ENCODE results near the gene PSORS1C2. TPM values are rescaled to one million over a fixed set of nuclear protein-coding genes. Genes with fewer than 3 reads are reported as not detected.
"Not testable (repeated sequence)": the region's sequence is repeated elsewhere in the genome, so short reads cannot be mapped to it uniquely, and the experiment has no call there.

PSORS1C2 gene
- total RNA-seq, 1 experiment from 2014 or later = not detected

DNA sequence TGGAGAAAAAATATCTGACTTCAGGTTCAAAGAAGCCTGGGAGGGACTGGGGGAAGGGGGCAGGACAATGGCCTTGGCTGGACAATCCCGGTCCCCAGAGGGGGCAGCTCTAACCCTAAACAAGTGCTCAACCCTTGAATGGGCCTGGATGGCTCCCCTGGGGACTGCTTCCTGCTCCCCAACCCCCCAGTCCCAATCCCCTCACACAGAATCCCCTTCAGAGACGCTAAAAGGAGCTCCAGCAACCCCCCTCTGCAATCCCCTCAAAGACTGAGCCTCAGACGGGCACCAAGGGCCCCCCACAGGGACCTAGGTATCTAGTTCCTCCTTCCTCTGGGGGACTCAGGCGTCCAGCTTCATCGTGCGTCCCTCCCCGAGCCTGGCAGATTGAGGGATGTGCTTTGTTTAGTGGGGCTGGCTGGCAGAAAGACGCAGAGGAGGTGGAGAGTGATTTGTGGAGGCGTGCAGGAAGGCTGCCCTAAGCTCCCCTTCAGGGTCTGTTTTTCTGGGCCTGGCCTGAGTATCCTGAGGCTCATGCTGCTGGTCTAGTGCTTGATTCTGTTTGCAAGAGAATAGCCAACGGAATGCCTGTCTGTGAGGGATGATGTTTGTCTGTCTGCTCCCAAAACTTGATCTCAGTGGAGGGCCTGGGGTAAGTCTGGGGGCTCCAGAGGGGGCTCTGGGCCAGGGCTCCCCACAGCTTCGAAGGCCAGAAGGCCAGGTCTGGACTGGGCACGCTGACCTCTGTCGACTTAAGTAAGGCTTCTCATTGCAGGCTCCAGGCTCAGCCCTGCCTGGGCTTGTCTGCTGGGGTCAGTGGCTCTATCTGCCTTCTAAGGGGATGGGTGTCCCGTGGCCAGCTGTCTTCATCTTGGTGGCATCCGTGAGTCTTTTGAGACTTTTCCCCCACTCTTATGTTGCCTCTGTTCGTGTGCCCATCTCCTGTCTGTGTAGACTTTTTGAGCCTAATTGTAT is 33.4 kb upstream of the PSORS1C2 start:
- Mint-ChIP-seq H3K4me1 (ENCODE audit: insufficient read depth, unreplicated experiment) (peaks cover 14% of the 10 kb centered on the region), H3K27ac (ENCODE audit: low read depth, unreplicated experiment) (no peak overlapping the region), H3K36me3 (ENCODE audit: insufficient read depth, unreplicated experiment) (peaks cover 5% of the 10 kb centered on the region), H3K4me3 (ENCODE audit: unreplicated experiment) (no peak overlapping the region), H3K27me3 (ENCODE audit: insufficient read depth, unreplicated experiment) (no peaks in the 10 kb centered on the region), H3K9me3 (ENCODE audit: unreplicated experiment) (no peaks in the 10 kb centered on the region)
- DNase-seq (ENCODE audit: unreplicated experiment) = no peak
- CTCF ChIA-PET = interaction anchor here (0.6 to 1.2 kb wide), 2 partner anchors 44 to 270 kb away, joined by 3 to 4 read pairs; no protein-coding TSS in a partner anchor
- POLR2A ChIA-PET = interaction anchor here (0.5 to 1.3 kb wide), 2 partner anchors 14 to 264 kb away, joined by 3 read pairs; partner anchors contain the start of gene TCF19
- intact Hi-C loops (cut with micrococcal nuclease) = no loop called here
- no TSS peak for BruUV-seq (replicated peaks)
- TF ChIP-seq, protein P1, sequence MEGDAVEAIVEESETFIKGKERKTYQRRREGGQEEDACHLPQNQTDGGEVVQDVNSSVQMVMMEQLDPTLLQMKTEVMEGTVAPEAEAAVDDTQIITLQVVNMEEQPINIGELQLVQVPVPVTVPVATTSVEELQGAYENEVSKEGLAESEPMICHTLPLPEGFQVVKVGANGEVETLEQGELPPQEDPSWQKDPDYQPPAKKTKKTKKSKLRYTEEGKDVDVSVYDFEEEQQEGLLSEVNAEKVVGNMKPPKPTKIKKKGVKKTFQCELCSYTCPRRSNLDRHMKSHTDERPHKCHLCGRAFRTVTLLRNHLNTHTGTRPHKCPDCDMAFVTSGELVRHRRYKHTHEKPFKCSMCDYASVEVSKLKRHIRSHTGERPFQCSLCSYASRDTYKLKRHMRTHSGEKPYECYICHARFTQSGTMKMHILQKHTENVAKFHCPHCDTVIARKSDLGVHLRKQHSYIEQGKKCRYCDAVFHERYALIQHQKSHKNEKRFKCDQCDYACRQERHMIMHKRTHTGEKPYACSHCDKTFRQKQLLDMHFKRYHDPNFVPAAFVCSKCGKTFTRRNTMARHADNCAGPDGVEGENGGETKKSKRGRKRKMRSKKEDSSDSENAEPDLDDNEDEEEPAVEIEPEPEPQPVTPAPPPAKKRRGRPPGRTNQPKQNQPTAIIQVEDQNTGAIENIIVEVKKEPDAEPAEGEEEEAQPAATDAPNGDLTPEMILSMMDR (IDR thresholded peaks at IDR 0.05; ENCODE audit: unreplicated experiment) = no peak

DNA sequence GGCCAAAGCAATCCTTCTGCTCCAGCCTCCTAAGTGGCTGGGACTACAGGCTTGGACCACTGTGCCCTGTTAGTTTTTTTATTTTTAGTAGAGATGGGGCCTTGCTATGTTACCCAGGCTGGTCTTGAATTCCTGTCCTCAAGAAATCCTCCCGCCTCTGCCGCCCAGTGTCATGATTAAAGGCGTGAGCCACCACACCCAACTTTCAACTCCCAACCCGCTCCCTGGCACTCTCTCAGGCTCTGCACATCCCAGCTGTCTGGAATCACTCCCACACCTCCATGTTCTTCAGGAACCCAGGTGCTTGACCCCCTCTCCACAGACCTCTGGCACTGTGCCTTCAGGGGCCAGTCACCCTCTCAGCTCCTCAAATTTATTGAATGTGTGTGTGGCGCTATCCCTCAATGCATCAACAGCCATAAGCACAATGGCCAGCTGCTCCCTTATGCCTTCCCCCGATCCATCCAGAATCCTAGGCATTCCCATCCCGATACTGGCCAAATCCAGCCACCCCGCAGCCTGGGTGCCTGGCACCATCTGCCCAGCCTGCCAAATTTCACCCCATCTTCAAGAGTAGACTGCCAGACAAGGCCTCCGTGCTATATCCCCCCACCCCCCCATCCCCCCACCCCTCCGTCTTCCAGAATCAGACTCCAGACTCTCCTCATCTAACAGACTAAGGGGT is 32.3 kb upstream of the PSORS1C2 start:
- peaks cover 12% of the 10 kb centered on the region for H3K4me1 Mint-ChIP-seq (ENCODE audit: insufficient read depth, unreplicated experiment)
- TF ChIP-seq, protein P1 (IDR thresholded peaks at IDR 0.05; ENCODE audit: unreplicated experiment) = no peak
- no TSS peak for BruUV-seq (replicated peaks)
- H3K27ac Mint-ChIP-seq (ENCODE audit: low read depth, unreplicated experiment) = no peak overlapping the region
- no peak overlapping the region for H3K4me3 Mint-ChIP-seq (ENCODE audit: unreplicated experiment)
- intact Hi-C loops (cut with micrococcal nuclease) = no loop called here
- DNase-seq (ENCODE audit: unreplicated experiment) = no peak
- H3K36me3 Mint-ChIP-seq (ENCODE audit: insufficient read depth, unreplicated experiment) = peaks cover 5% of the 10 kb centered on the region
- ChIA-PET CTCF (interaction anchor here (1.2 kb wide), 1 partner anchor 43 kb away, joined by 4 read pairs; no protein-coding TSS in a partner anchor), POLR2A (no interaction called here)
- no peaks in the 10 kb centered on the region for H3K27me3 Mint-ChIP-seq (ENCODE audit: insufficient read depth, unreplicated experiment)
- H3K9me3 Mint-ChIP-seq (ENCODE audit: unreplicated experiment) = no peaks in the 10 kb centered on the region

DNA sequence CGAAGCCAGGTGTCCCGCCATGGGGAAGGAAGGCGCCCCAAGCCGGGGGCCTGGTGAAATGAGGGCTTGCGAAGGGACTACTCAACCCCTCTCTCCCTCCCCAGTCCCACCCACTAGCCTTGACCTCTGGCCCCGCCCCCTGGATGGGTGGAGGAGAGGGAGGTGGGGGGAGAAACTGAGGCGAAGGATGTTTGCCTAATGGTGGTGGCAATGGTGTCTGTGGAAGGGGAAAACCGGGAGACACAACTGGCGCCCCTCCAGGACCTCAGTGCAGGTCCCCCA is 31.7 kb upstream of the PSORS1C2 start, which contains the start of gene POU5F1:
Gene POU5F1, minus strand, starts transcription at position 83 of the 282 bp plus-strand sequence. Its CDS starts 62 bp downstream, at position 21.
- no peaks in the 10 kb centered on the region for H3K27me3 Mint-ChIP-seq (ENCODE audit: insufficient read depth, unreplicated experiment)
- POLR2A ChIA-PET = no interaction called here
- H3K4me3 Mint-ChIP-seq (ENCODE audit: unreplicated experiment) = no peak within 1 kb of the TSS
- TF ChIP-seq, protein P1 (IDR thresholded peaks at IDR 0.05; ENCODE audit: unreplicated experiment) = no peak
- intact Hi-C loops (cut with micrococcal nuclease) = no loop called here
- peaks cover 5% of the 10 kb centered on the region for H3K36me3 Mint-ChIP-seq (ENCODE audit: insufficient read depth, unreplicated experiment)
- BruUV-seq (replicated peaks) = no TSS peak
- no peak for DNase-seq (ENCODE audit: unreplicated experiment)
- peaks cover 6% of the 10 kb centered on the region for H3K4me1 Mint-ChIP-seq (ENCODE audit: insufficient read depth, unreplicated experiment)
- H3K27ac Mint-ChIP-seq (ENCODE audit: low read depth, unreplicated experiment) = no peak within 1 kb of the TSS
- CTCF ChIA-PET = no interaction called here
- H3K9me3 Mint-ChIP-seq (ENCODE audit: unreplicated experiment) = no peaks in the 10 kb centered on the region

DNA sequence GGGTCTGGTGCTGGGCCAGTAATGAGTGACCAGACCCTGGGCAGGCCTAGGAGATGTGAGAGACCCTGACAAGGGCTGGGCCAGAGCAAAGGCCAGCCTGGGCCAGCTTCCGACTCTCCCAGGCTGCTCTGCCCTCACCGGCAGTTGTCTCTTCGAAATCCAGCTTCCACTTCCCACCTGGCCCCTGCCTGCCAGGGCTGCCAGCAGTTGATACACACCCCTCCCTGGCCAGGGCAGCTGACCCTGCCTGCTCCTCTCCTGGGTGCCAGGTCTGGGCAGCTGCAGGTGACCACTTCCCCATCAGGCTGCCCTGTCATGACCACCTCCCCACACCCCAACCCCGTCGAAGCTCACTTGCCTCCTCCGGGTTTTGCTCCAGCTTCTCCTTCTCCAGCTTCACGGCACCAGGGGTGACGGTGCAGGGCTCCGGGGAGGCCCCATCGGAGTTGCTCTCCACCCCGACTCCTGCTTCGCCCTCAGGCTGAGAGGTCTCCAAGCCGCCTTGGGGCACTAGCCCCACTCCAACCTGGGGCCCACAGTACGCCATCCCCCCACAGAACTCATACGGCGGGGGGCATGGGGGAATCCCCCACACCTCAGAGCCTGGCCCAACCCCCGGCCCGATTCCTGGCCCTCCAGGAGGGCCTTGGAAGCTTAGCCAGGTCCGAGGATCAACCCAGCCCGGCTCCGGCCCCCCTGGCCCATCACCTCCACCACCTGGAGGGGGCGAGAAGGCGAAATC is 31.2 kb upstream of the PSORS1C2 start:
- DNase-seq (ENCODE audit: unreplicated experiment); BruUV-seq (replicated peaks); intact Hi-C loops (cut with micrococcal nuclease): not testable (repeated sequence)

More for the DNA sequence above, 31.2 kb upstream of the PSORS1C2 start:
- H3K27ac Mint-ChIP-seq (ENCODE audit: low read depth, unreplicated experiment); H3K4me3 Mint-ChIP-seq (ENCODE audit: unreplicated experiment); POLR2A ChIA-PET; H3K9me3 Mint-ChIP-seq (ENCODE audit: unreplicated experiment); CTCF ChIA-PET; H3K27me3 Mint-ChIP-seq (ENCODE audit: insufficient read depth, unreplicated experiment); H3K4me1 Mint-ChIP-seq (ENCODE audit: insufficient read depth, unreplicated experiment); H3K36me3 Mint-ChIP-seq (ENCODE audit: insufficient read depth, unreplicated experiment): not testable (repeated sequence)

Measured in MCF 10A (cell line).